H9 (cell line): Measurements from ENCODE around the gene DEPP1. TPM values are rescaled to one million over a fixed set of nuclear protein-coding genes. Genes with fewer than 3 reads are reported as not detected.

ENCODE experiments used
- DNase-seq: peaks from one replicate; pipeline ENCODE4 v3.0.0-alpha.2; 2017
- H2AFZ ChIP-seq: one replicate; pipeline ENCODE4 v1.6.1; 2013; ENCODE audit warnings: mild to moderate bottlenecking, low read length, control low read depth, moderate library complexity
- H2AK5ac ChIP-seq: 2 replicates; pipeline ENCODE4 v1.6.1; 2013; ENCODE audit warnings: low read length, control low read depth, mixed read lengths; ENCODE audit not compliant: insufficient read length
- H2BK120ac ChIP-seq: one replicate; pipeline ENCODE4 v1.6.1; 2013; ENCODE audit warnings: low read depth, mild to moderate bottlenecking, low read length, control low read depth, inconsistent platforms; ENCODE audit not compliant: poor library complexity, severe bottlenecking
- H2BK12ac ChIP-seq: 2 replicates; pipeline ENCODE4 v1.6.1; 2013; ENCODE audit warnings: low read length, control low read depth, mixed read lengths, low read depth; ENCODE audit not compliant: insufficient read length
- H2BK15ac ChIP-seq: 2 replicates; pipeline ENCODE4 v1.6.1; 2013; ENCODE audit warnings: low read depth, low read length, control low read depth
- H2BK20ac ChIP-seq: one replicate; pipeline ENCODE4 v1.6.1; 2013; ENCODE audit warnings: low read depth, mild to moderate bottlenecking, low read length, control low read depth, inconsistent platforms; ENCODE audit not compliant: poor library complexity, severe bottlenecking
- H2BK5ac ChIP-seq: 2 replicates; pipeline ENCODE4 v1.6.1; 2013; ENCODE audit warnings: low read length, control low read depth, mixed read lengths; ENCODE audit not compliant: insufficient read length
- H3K14ac ChIP-seq: 2 replicates; pipeline ENCODE4 v1.6.1; 2013; ENCODE audit warnings: low read length, control low read depth; ENCODE audit not compliant: insufficient read depth
- H3K18ac ChIP-seq: 2 replicates; pipeline ENCODE4 v1.6.1; 2013; ENCODE audit warnings: low read depth, mild to moderate bottlenecking, mixed read lengths, low read length, control low read depth; ENCODE audit not compliant: insufficient read length
- H3K23ac ChIP-seq: 2 replicates; pipeline ENCODE4 v1.6.1; 2013; ENCODE audit warnings: low read length, control low read depth, mixed read lengths, low read depth; ENCODE audit not compliant: insufficient read length
- H3K23me2 ChIP-seq: 2 replicates; pipeline ENCODE4 v1.6.1; 2013; ENCODE audit warnings: low read depth, mild to moderate bottlenecking, mixed read lengths, low read length, control low read depth; ENCODE audit not compliant: insufficient read length, poor library complexity, severe bottlenecking
- H3K27ac ChIP-seq: 2 replicates; pipeline ENCODE4 v1.5.1; 2013; ENCODE audit warnings: low read length, control low read depth, mixed read lengths, low read depth; ENCODE audit not compliant: insufficient read length
- H3K27me3 ChIP-seq: 2 replicates; pipeline ENCODE4 v1.6.1; 2013; ENCODE audit warnings: low read length, control low read depth, inconsistent platforms; ENCODE audit not compliant: insufficient read depth
- H3K4ac ChIP-seq: 2 replicates; pipeline ENCODE4 v1.6.1; 2013; ENCODE audit warnings: low read depth, mild to moderate bottlenecking, control low read depth, inconsistent platforms, low read length, moderate library complexity
- H3K4me1 ChIP-seq: 2 replicates; pipeline ENCODE4 v1.6.1; 2013; ENCODE audit warnings: low read length, control low read depth, inconsistent platforms; ENCODE audit not compliant: insufficient read depth
- H3K4me2 ChIP-seq: 2 replicates; pipeline ENCODE4 v1.6.1; 2013; ENCODE audit warnings: low read length, control low read depth, mixed read lengths; ENCODE audit not compliant: insufficient read length, insufficient read depth
- H3K56ac ChIP-seq: 2 replicates; pipeline ENCODE4 v1.6.1; 2013; ENCODE audit warnings: low read depth, mild to moderate bottlenecking, mixed read lengths, low read length, control low read depth; ENCODE audit not compliant: insufficient read length
- H3K79me1 ChIP-seq: 2 replicates; pipeline ENCODE4 v1.6.1; 2013; ENCODE audit warnings: low read depth, mild to moderate bottlenecking, moderate library complexity, low read length, control low read depth, inconsistent platforms; ENCODE audit not compliant: insufficient read depth, poor library complexity, severe bottlenecking
- H3K79me2 ChIP-seq: 2 replicates; pipeline ENCODE4 v1.6.1; 2013; ENCODE audit warnings: low read length, control low read depth, inconsistent platforms; ENCODE audit not compliant: insufficient read depth
- H3K9ac ChIP-seq: 2 replicates; pipeline ENCODE4 v1.6.1; 2013; ENCODE audit warnings: low read length, control low read depth, mixed read lengths; ENCODE audit not compliant: insufficient read length; ENCODE audit errors: extremely low read depth
- H3K9me3 ChIP-seq: one replicate; pipeline ENCODE4 v1.6.1; 2013; ENCODE audit warnings: low read depth, low read length, inconsistent platforms; ENCODE audit not compliant: control insufficient read depth
- H3T11ph ChIP-seq: one replicate; pipeline ENCODE4 v1.6.1; 2013; ENCODE audit warnings: mild to moderate bottlenecking, low read length, control low read depth, inconsistent platforms
- H4K20me1 ChIP-seq: one replicate; pipeline ENCODE4 v1.6.1; 2013; ENCODE audit not compliant: control insufficient read depth, insufficient read length, insufficient read depth
- H4K5ac ChIP-seq: 2 replicates; pipeline ENCODE4 v1.6.1; 2013; ENCODE audit warnings: low read depth, mild to moderate bottlenecking, mixed read lengths, low read length, control low read depth; ENCODE audit not compliant: insufficient read length
- H4K8ac ChIP-seq: replicated peaks from 2 replicates; pipeline ENCODE4 v1.6.1; 2013; ENCODE audit warnings: low read length, control low read depth, mixed read lengths, low read depth; ENCODE audit not compliant: insufficient read length
- H4K91ac ChIP-seq: 2 replicates; pipeline ENCODE4 v1.6.1; 2013; ENCODE audit warnings: low read depth, mild to moderate bottlenecking, moderate library complexity, mixed read lengths, low read length, control low read depth; ENCODE audit not compliant: insufficient read length
- H3K27ac Mint-ChIP-seq, 3 experiments: 2 replicates in 2 of 3; 3 replicates in 1 of 3; pipeline ENCODE4 v1.8.0; 2020 to 2021; ENCODE audit warnings: mixed read lengths in 3 of 3, mild to moderate bottlenecking in 1 of 3, moderate library complexity in 1 of 3
- H3K27me3 Mint-ChIP-seq: 2 replicates; pipeline ENCODE4 v1.8.0; 2021; ENCODE audit warnings: low read depth, mild to moderate bottlenecking, moderate library complexity, mixed read lengths
- H3K36me3 Mint-ChIP-seq, 3 experiments: 2 replicates in 2 of 3; 3 replicates in 1 of 3; pipeline ENCODE4 v1.8.0; 2020 to 2021; ENCODE audit warnings: low read depth in 3 of 3, mixed read lengths in 3 of 3; ENCODE audit not compliant: insufficient read depth in 1 of 3
- H3K4me1 Mint-ChIP-seq, 2 experiments: 2 replicates each; pipeline ENCODE4 v1.8.0; 2020; ENCODE audit warnings: mixed read lengths in 2 of 2
- H3K4me3 Mint-ChIP-seq, 2 experiments: 2 replicates in 1 of 2; 3 replicates in 1 of 2; pipeline ENCODE4 v1.8.0; 2020 to 2021; ENCODE audit warnings: mild to moderate bottlenecking in 2 of 2, mixed read lengths in 2 of 2, moderate library complexity in 1 of 2
- H3K9me3 Mint-ChIP-seq, 2 experiments: 2 replicates in 1 of 2; 3 replicates in 1 of 2; pipeline ENCODE4 v1.8.0; 2020; ENCODE audit warnings: mild to moderate bottlenecking in 2 of 2, mixed read lengths in 2 of 2, moderate library complexity in 1 of 2
- CTCF ChIP-seq: fragments of 200-600 bp; sonication (generic); conservative IDR thresholded peaks from 3 replicates; pipeline ENCODE4 v1.8.0; 2021; ENCODE audit warnings: antibody characterized with exemption, mild to moderate bottlenecking
- WGBS: extraction: QIAGEN DNeasy Blood & Tissue Kit; methylation state at CpG from one replicate; pipeline ENCODE4 v1.1.7; 2013; ENCODE audit warnings: missing lambda C conversion rate, low lambda C conversion rate, mixed read lengths; ENCODE audit not compliant: insufficient read length; ENCODE audit errors: extremely low coverage; 5-methylcytosine and 5-hydroxymethylcytosine counted together
- total RNA-seq: library from RNA; stranded (reverse); gene quantifications from 2 replicates; pipeline ENCODE4 v1.2.1, GENCODE V29; 2021

The DEPP1 gene
- total RNA-seq, 1 experiment from 2014 or later, result 2.4 TPM

- no peak overlapping the region for H2AK5ac ChIP-seq
- no peaks in the 10 kb centered on the region for H3K9me3 ChIP-seq
- H4K91ac ChIP-seq, result no peak overlapping the region
- H2AFZ ChIP-seq, result no peak overlapping the region
- no peak for TF ChIP-seq CTCF
- no peak overlapping the region for H3K9ac ChIP-seq
- H3K18ac ChIP-seq, result no peak overlapping the region
- H2BK12ac ChIP-seq, result no peak overlapping the region
- H3K4me1 Mint-ChIP-seq, result peaks cover 28 to 29% of the 10 kb centered on the region in 2 experiments
- no peak overlapping the region for H3K23ac ChIP-seq
- WGBS, result no CpG with 5 or more reads among the region's 7 CpGs
- no peak overlapping the region for H4K8ac ChIP-seq
- H3K79me1 ChIP-seq, result no peaks in the 10 kb centered on the region
- no peak overlapping the region for H3K4me2 ChIP-seq
- H2BK5ac ChIP-seq, result no peak overlapping the region
- H3K4me1 ChIP-seq, result peaks cover 7% of the 10 kb centered on the region
- H3T11ph ChIP-seq, result no peak overlapping the region
- H2BK120ac ChIP-seq, result no peak overlapping the region
- no peaks in the 10 kb centered on the region for H3K79me2 ChIP-seq
- no peaks in the 10 kb centered on the region for H3K23me2 ChIP-seq
- no peak overlapping the region for H3K56ac ChIP-seq
- H3K27me3 Mint-ChIP-seq, result no peaks in the 10 kb centered on the region; the same call in 1 of the 2 replicates
- H3K4me3 Mint-ChIP-seq, result no peak overlapping the region
- no peak overlapping the region for H2BK20ac ChIP-seq
- no peak overlapping the region for H2BK15ac ChIP-seq
- no peaks in the 10 kb centered on the region for H3K27me3 ChIP-seq
- H3K27ac ChIP-seq, result no peak overlapping the region
- DNase-seq, result no peak
- no peak overlapping the region for H3K27ac Mint-ChIP-seq
- H3K36me3 Mint-ChIP-seq, result peaks cover 2 to 14% (median 6%) of the 10 kb centered on the region in 3 experiments; a peak in 6 of 7 replicates
- no peak overlapping the region for H3K14ac ChIP-seq
- H3K4ac ChIP-seq, result no peak overlapping the region
- no peaks in the 10 kb centered on the region for H4K20me1 ChIP-seq
- no peaks in the 10 kb centered on the region for H3K9me3 Mint-ChIP-seq
- no peak overlapping the region for H4K5ac ChIP-seq
Observed at GRCh38 chr10:44951576-44952226, 26.9 kb downstream of the DEPP1 start.
